ENCODE data around the gene SLA2. TPM values are rescaled to one million over a fixed set of nuclear protein-coding genes. Genes with fewer than 3 reads are reported as not detected.
A peak's percentile ranks its signal among the peaks of the same experiment; 100 is the strongest.
"Not testable (repeated sequence)": the region's sequence is repeated elsewhere in the genome, so short reads cannot be mapped to it uniquely, and the experiment has no call there.

Gene SLA2
- total and polyA plus RNA-seq, 8 donors, result 0.87 to 1.8 (median 1.1) TPM

- Histone ChIP-seq H3K9me3 (no peaks in the 10 kb centered on the region), H3K36me3 (peaks cover 0 to 85% of the 10 kb centered on the region in 2 donors), H3K27me3 (no peaks in the 10 kb centered on the region), H3K27ac (no peak overlapping the region), H3K4me1 (peaks cover 10 to 20% of the 10 kb centered on the region in 2 donors), H3K4me3 (no peak overlapping the region)
- ATAC-seq, result no peak
- no peak for TF ChIP-seq CTCF (IDR thresholded peaks at IDR 0.05)
- intact Hi-C loops (cut with DNase I), result no loop called here
- DNase-seq, result no peak
Observed at GRCh38 chr20:36611625-36612024, 34.4 kb downstream of the SLA2 start.

GRCh38 chr20:36608388-36608728 is 37.6 kb downstream of the SLA2 start:
- ATAC-seq; H3K4me3 ChIP-seq; intact Hi-C loops (cut with DNase I); H3K9me3 ChIP-seq; H3K27me3 ChIP-seq; DNase-seq: not testable (repeated sequence)
- Histone ChIP-seq H3K36me3 (peaks cover 0 to 58% of the 10 kb centered on the region in 2 donors), H3K27ac (peak overlapping the region in 1 of 2 donors; percentile 96), H3K4me1 (peaks cover 18 to 31% of the 10 kb centered on the region in 2 donors)

GRCh38 chr20:36607586-36608387 is 38.2 kb downstream of the SLA2 start:
- H3K27ac ChIP-seq, result peak overlapping the region in 1 of 2 donors; percentile 96
- peak overlapping the region in 1 of 2 donors; percentile 98 for H3K4me3 ChIP-seq
- intact Hi-C loops (cut with DNase I), result no loop called here

GRCh38 chr20:36606158-36607066 is 39.6 kb downstream of the SLA2 start:
- peak overlapping the region; percentile 98 to 99 for H3K4me3 ChIP-seq
- no peaks in the 10 kb centered on the region for H3K9me3 ChIP-seq
- H3K27me3 ChIP-seq, result no peaks in the 10 kb centered on the region
- peaks cover 18 to 31% of the 10 kb centered on the region in 2 donors for H3K4me1 ChIP-seq
- intact Hi-C loops (cut with DNase I), result no loop called here
- peak in 3 of 4 donors; percentile 33 to 79 (median 59) for DNase-seq
- H3K27ac ChIP-seq, result peak overlapping the region; percentile 89 to 96
- peaks cover 0 to 39% of the 10 kb centered on the region in 2 donors for H3K36me3 ChIP-seq
- TF ChIP-seq CTCF (IDR thresholded peaks at IDR 0.05), result no peak
- ATAC-seq, result peak; percentile 33

More at GRCh38 chr20:36607586-36608387, 38.2 kb downstream of the SLA2 start:
- H3K9me3 ChIP-seq, result no peaks in the 10 kb centered on the region
- TF ChIP-seq CTCF (IDR thresholded peaks at IDR 0.05), result no peak
- ATAC-seq, result no peak
- peaks cover 0 to 52% of the 10 kb centered on the region in 2 donors for H3K36me3 ChIP-seq
- peaks cover 18 to 31% of the 10 kb centered on the region in 2 donors for H3K4me1 ChIP-seq
- DNase-seq, result no peak
- H3K27me3 ChIP-seq, result no peaks in the 10 kb centered on the region

GRCh38 chr20:36605399-36606157 is 40.4 kb downstream of the SLA2 start, which contains the start of gene RAB5IF:
TSS of gene RAB5IF (plus strand) at chr20:36605779. CDS start at chr20:36605952, 173 bp downstream.
- intact Hi-C loops (cut with DNase I), result no loop called here
- Histone ChIP-seq H3K4me3 (peak within 1 kb of the TSS; percentile 98 to 99), H3K4me1 (peaks cover 18 to 31% of the 10 kb centered on the region in 2 donors), H3K36me3 (peaks cover 0 to 30% of the 10 kb centered on the region in 2 donors), H3K9me3 (no peaks in the 10 kb centered on the region), H3K27ac (peak within 1 kb of the TSS; percentile 89 to 96), H3K27me3 (no peaks in the 10 kb centered on the region)
- DNase-seq, result peak; percentile 99 to 100 (median 100)
- peak; percentile 85 to 95 for TF ChIP-seq CTCF (IDR thresholded peaks at IDR 0.05)
- peak; percentile 96 for ATAC-seq
